ENCODE measurements around the gene ACTN1.

ACTN1 gene

GRCh38 chr14:68948686-68949600 is 30.2 kb downstream of the ACTN1 start:
- no peak for DNase-seq

GRCh38 chr14:68947802-68948201 is 31.3 kb downstream of the ACTN1 start:
- no peak for DNase-seq

GRCh38 chr14:68946489-68946822 is 32.6 kb downstream of the ACTN1 start:
- DNase-seq, result no peak

- DNase-seq, result no peak
Observed at GRCh38 chr14:68945585-68946488, 33.3 kb downstream of the ACTN1 start.

- no peak for DNase-seq
Observed at GRCh38 chr14:68945190-68945584, 33.9 kb downstream of the ACTN1 start.

- no peak for DNase-seq
Observed at GRCh38 chr14:68944162-68944561, 34.9 kb downstream of the ACTN1 start.

GRCh38 chr14:68943107-68943506 is 36.0 kb downstream of the ACTN1 start:
- no peak for DNase-seq

GRCh38 chr14:68942296-68943035 is 36.6 kb downstream of the ACTN1 start:
- no peak for DNase-seq

GRCh38 chr14:68941820-68942219 is 37.3 kb downstream of the ACTN1 start:
- DNase-seq, result no peak

GRCh38 chr14:68940614-68941185 is 38.4 kb downstream of the ACTN1 start:
- DNase-seq, result no peak

GRCh38 chr14:68939893-68940613 is 39.0 kb downstream of the ACTN1 start:
- no peak for DNase-seq

GRCh38 chr14:68939181-68939892 is 39.8 kb downstream of the ACTN1 start:
- no peak for DNase-seq

- no peak for DNase-seq
Observed at GRCh38 chr14:68938271-68939150, 40.6 kb downstream of the ACTN1 start.

- peak; percentile 15 for DNase-seq
Observed at GRCh38 chr14:68937471-68938270, 41.4 kb downstream of the ACTN1 start.

GRCh38 chr14:68936980-68937379 is 42.1 kb downstream of the ACTN1 start:
- no peak for DNase-seq

- DNase-seq, result no peak
Observed at GRCh38 chr14:68936476-68936875, 42.6 kb downstream of the ACTN1 start.

GRCh38 chr14:68935761-68936214 is 43.3 kb downstream of the ACTN1 start:
- no peak for DNase-seq

- DNase-seq, result no peak
Observed at GRCh38 chr14:68934066-68934465, 45.0 kb downstream of the ACTN1 start.

GRCh38 chr14:68932686-68933085 is 46.4 kb downstream of the ACTN1 start:
- DNase-seq, result no peak
